Ovary (tissue), 3 donors: ENCODE data around the gene HIVEP3.

Source experiments
- EP300 ChIP-seq: sonication (generic); formaldehyde crosslinking; IDR thresholded peaks from one replicate; pipeline ENCODE4 v1.6.1; 2017; ENCODE audit warnings: antibody characterized with exemption
- POLR2A ChIP-seq: fragments of 450-650 bp; IDR thresholded peaks from one replicate; pipeline ENCODE4 v1.6.1; 2017; ENCODE audit warnings: antibody characterized with exemption, mild to moderate bottlenecking, moderate library complexity
- TF ChIP-seq, protein P1 (sequence below), 3 donors: fragments of 450-650 bp in 2 of 3; fragments of 200-600 bp in 1 of 3; IDR thresholded peaks; one replicate each; pipeline versions ENCODE4 v1.5.1 to v1.8.0; 2016 to 2022; ENCODE audit warnings: antibody characterized with exemption in 3 of 3, mild to moderate bottlenecking in 1 of 3
- donor health status: DM: no; HTN: no; CAD: no.

DNA sequence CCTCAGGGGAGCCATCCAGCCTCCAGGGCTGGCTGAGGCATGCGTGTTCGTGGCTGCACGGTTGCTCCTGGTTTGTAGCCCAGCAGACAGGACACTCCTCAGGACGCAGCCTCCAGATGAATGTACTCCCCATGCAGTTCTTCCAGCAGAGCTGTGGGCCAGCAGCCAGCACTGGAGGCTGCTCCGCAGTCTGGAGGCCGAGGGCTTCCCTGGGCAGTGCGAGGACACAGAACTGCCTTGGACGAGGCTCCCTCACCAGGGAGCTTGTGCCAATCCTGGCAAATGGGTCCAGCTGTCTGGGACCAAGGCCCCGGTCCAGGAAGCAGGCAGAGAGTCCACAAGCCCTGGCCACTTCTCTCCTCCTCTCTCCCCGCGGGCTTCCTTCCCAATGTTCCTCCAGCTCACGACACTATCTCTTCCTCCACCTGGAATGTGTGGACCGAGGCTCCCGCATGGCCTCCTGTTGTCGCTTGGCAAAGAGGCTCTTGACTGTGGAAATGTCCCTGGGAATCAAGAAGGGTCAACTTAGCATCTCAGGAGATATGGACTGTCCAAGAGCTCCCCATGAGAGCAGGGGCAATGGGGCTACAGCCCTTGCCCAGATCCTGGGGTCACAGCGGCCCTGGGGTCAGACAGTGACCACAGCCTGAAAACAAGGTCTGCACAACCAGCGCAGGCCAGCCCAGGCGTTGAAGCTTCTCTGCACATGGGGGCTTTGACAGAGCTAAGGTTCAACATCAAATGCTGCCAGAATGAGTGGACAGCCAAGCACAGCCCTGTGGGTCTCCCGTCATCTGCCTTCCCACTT lies 439.5 kb downstream of the HIVEP3 start:
- no peak for TF ChIP-seq POLR2A
- TF ChIP-seq, protein P1, sequence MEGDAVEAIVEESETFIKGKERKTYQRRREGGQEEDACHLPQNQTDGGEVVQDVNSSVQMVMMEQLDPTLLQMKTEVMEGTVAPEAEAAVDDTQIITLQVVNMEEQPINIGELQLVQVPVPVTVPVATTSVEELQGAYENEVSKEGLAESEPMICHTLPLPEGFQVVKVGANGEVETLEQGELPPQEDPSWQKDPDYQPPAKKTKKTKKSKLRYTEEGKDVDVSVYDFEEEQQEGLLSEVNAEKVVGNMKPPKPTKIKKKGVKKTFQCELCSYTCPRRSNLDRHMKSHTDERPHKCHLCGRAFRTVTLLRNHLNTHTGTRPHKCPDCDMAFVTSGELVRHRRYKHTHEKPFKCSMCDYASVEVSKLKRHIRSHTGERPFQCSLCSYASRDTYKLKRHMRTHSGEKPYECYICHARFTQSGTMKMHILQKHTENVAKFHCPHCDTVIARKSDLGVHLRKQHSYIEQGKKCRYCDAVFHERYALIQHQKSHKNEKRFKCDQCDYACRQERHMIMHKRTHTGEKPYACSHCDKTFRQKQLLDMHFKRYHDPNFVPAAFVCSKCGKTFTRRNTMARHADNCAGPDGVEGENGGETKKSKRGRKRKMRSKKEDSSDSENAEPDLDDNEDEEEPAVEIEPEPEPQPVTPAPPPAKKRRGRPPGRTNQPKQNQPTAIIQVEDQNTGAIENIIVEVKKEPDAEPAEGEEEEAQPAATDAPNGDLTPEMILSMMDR (IDR thresholded peaks at IDR 0.05): no peak
- no peak for TF ChIP-seq EP300
